HG02678 (cell line): ENCODE measurements around the gene GRAMD1B.

Source experiments
- ATAC-seq: cut with Tn5 transposase; IDR thresholded peaks from one replicate; pipeline ENCODE4 v1.9.1; 2021; ENCODE audit warnings: mild to moderate bottlenecking, moderate library complexity; ENCODE audit not compliant: unreplicated experiment

Gene GRAMD1B

GRCh38 chr11:123408619-123409455 is 21.2 kb upstream of the GRAMD1B start:
- no peak for ATAC-seq

- ATAC-seq = no peak
These were observed 20.4 kb upstream of the GRAMD1B start for GRCh38 chr11:123409456-123410217.

GRCh38 chr11:123410218-123410549 is 19.9 kb upstream of the GRAMD1B start:
- no peak for ATAC-seq

- ATAC-seq = no peak
These were observed 16.4 kb upstream of the GRAMD1B start for GRCh38 chr11:123413636-123414035.

- no peak for ATAC-seq
These were observed 13.5 kb upstream of the GRAMD1B start for GRCh38 chr11:123416566-123416965.

GRCh38 chr11:123418351-123419114 is 11.5 kb upstream of the GRAMD1B start:
- no peak for ATAC-seq

GRCh38 chr11:123419731-123420452 is 10.2 kb upstream of the GRAMD1B start:
- ATAC-seq = no peak

GRCh38 chr11:123421589-123421988 is 8.5 kb upstream of the GRAMD1B start:
- no peak for ATAC-seq

GRCh38 chr11:123425367-123425766 is 4.7 kb upstream of the GRAMD1B start:
- ATAC-seq = no peak

- no peak for ATAC-seq
These were observed 3.3 kb upstream of the GRAMD1B start for GRCh38 chr11:123426789-123427188.

GRCh38 chr11:123427405-123427804 is 2.7 kb upstream of the GRAMD1B start:
- no peak for ATAC-seq

- ATAC-seq = no peak
These were observed 1.9 kb upstream of the GRAMD1B start for GRCh38 chr11:123428116-123428715.

- ATAC-seq = no peak
These were observed 733 bp upstream of the GRAMD1B start for GRCh38 chr11:123429336-123429735.

- peak; percentile 48 for ATAC-seq
These were observed 840 bp downstream of the GRAMD1B start for GRCh38 chr11:123430721-123431497.

- no peak for ATAC-seq
These were observed 1.6 kb downstream of the GRAMD1B start for GRCh38 chr11:123431619-123432018.

GRCh38 chr11:123434262-123434661 is 4.2 kb downstream of the GRAMD1B start:
- no peak for ATAC-seq

- no peak for ATAC-seq
These were observed 4.8 kb downstream of the GRAMD1B start for GRCh38 chr11:123434911-123435310.

- no peak for ATAC-seq
These were observed 7.3 kb downstream of the GRAMD1B start for GRCh38 chr11:123437236-123437979.

- no peak for ATAC-seq
These were observed 8.1 kb downstream of the GRAMD1B start for GRCh38 chr11:123438131-123438627.
